Liver (tissue), 3 donors: ENCODE data around the gene DIP2B.

ENCODE experiments used
- GABPA ChIP-seq, 2 donors: IDR thresholded peaks in 1 of 2; conservative IDR thresholded peaks in 1 of 2; 2 replicates each; pipeline ENCODE4 v1.6.1; 2016; ENCODE audit warnings: antibody characterized with exemption in 2 of 2, mild to moderate bottlenecking in 1 of 2, moderate library complexity in 1 of 2
- RAD21 ChIP-seq, 2 donors: IDR thresholded peaks; 2 replicates each; pipeline ENCODE4 v1.6.1; 2016; ENCODE audit warnings: antibody characterized with exemption in 2 of 2, mild to moderate bottlenecking in 2 of 2
- SP1 ChIP-seq: IDR thresholded peaks from 2 replicates; pipeline ENCODE4 v1.6.1; 2018; ENCODE audit warnings: antibody characterized with exemption, mild to moderate bottlenecking
- TAF1 ChIP-seq: conservative IDR thresholded peaks from 2 replicates; pipeline ENCODE4 v1.6.1; 2016; ENCODE audit warnings: antibody characterized with exemption, mild to moderate bottlenecking
- YY1 ChIP-seq: IDR thresholded peaks from 2 replicates; pipeline ENCODE4 v1.6.1; 2016; ENCODE audit warnings: antibody characterized with exemption, mild to moderate bottlenecking
- ZBTB33 ChIP-seq: IDR thresholded peaks from 2 replicates; pipeline ENCODE4 v1.6.1; 2016; ENCODE audit warnings: antibody characterized with exemption
- TF ChIP-seq, protein P1 (sequence below): fragments of 150-350 bp; IDR thresholded peaks from 2 replicates; pipeline ENCODE4 v1.5.1; 2017; ENCODE audit warnings: improper control_type of control experiment, low read depth, low read length; ENCODE audit not compliant: missing input control
- TF ChIP-seq, protein P2 (sequence below): IDR thresholded peaks from 2 replicates; pipeline ENCODE4 v1.6.1; 2016; ENCODE audit warnings: antibody characterized with exemption
- TF ChIP-seq, protein P3 (sequence below): IDR thresholded peaks from 2 replicates; pipeline ENCODE4 v1.6.1; 2016; ENCODE audit warnings: antibody characterized with exemption
- TF ChIP-seq, protein P4 (sequence below): IDR thresholded peaks from 2 replicates; pipeline ENCODE4 v1.6.1; 2016; ENCODE audit warnings: antibody characterized with exemption, mild to moderate bottlenecking
- donor health status: healthy.
- donor health status: healthy.

- TF ChIP-seq TAF1 (no peak), RAD21 (IDR thresholded peaks at IDR 0.05) (no peak), GABPA (IDR thresholded peaks at IDR 0.05 in 1 of 2, conservative IDR thresholded peaks at IDR 0.05 in 1 of 2) (no peak), ZBTB33 (no peak), SP1 (no peak), YY1 (no peak)
- TF ChIP-seq, protein P1, sequence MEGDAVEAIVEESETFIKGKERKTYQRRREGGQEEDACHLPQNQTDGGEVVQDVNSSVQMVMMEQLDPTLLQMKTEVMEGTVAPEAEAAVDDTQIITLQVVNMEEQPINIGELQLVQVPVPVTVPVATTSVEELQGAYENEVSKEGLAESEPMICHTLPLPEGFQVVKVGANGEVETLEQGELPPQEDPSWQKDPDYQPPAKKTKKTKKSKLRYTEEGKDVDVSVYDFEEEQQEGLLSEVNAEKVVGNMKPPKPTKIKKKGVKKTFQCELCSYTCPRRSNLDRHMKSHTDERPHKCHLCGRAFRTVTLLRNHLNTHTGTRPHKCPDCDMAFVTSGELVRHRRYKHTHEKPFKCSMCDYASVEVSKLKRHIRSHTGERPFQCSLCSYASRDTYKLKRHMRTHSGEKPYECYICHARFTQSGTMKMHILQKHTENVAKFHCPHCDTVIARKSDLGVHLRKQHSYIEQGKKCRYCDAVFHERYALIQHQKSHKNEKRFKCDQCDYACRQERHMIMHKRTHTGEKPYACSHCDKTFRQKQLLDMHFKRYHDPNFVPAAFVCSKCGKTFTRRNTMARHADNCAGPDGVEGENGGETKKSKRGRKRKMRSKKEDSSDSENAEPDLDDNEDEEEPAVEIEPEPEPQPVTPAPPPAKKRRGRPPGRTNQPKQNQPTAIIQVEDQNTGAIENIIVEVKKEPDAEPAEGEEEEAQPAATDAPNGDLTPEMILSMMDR, result no peak
- TF ChIP-seq, protein P2, sequence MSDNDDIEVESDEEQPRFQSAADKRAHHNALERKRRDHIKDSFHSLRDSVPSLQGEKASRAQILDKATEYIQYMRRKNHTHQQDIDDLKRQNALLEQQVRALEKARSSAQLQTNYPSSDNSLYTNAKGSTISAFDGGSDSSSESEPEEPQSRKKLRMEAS, result no peak
- TF ChIP-seq, protein P3, sequence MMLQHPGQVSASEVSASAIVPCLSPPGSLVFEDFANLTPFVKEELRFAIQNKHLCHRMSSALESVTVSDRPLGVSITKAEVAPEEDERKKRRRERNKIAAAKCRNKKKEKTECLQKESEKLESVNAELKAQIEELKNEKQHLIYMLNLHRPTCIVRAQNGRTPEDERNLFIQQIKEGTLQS, result no peak
- TF ChIP-seq, protein P4, sequence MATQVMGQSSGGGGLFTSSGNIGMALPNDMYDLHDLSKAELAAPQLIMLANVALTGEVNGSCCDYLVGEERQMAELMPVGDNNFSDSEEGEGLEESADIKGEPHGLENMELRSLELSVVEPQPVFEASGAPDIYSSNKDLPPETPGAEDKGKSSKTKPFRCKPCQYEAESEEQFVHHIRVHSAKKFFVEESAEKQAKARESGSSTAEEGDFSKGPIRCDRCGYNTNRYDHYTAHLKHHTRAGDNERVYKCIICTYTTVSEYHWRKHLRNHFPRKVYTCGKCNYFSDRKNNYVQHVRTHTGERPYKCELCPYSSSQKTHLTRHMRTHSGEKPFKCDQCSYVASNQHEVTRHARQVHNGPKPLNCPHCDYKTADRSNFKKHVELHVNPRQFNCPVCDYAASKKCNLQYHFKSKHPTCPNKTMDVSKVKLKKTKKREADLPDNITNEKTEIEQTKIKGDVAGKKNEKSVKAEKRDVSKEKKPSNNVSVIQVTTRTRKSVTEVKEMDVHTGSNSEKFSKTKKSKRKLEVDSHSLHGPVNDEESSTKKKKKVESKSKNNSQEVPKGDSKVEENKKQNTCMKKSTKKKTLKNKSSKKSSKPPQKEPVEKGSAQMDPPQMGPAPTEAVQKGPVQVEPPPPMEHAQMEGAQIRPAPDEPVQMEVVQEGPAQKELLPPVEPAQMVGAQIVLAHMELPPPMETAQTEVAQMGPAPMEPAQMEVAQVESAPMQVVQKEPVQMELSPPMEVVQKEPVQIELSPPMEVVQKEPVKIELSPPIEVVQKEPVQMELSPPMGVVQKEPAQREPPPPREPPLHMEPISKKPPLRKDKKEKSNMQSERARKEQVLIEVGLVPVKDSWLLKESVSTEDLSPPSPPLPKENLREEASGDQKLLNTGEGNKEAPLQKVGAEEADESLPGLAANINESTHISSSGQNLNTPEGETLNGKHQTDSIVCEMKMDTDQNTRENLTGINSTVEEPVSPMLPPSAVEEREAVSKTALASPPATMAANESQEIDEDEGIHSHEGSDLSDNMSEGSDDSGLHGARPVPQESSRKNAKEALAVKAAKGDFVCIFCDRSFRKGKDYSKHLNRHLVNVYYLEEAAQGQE, result no peak
Measured at GRCh38 chr12:50589650-50590435, 85.1 kb downstream of the DIP2B start.
